Activated naive CD8-positive, alpha-beta T cell treated with anti-CD3 and anti-CD28 coated beads for 36 hours (primary cell): ENCODE results near the gene VDAC2. TPM values are rescaled to one million over a fixed set of nuclear protein-coding genes. Genes with fewer than 3 reads are reported as not detected.

Experiments
- DNase-seq: peaks from one replicate; pipeline ENCODE4 v3.0.0; 2021
- H3K27ac Mint-ChIP-seq: one replicate; pipeline ENCODE4 v1.8.0; 2022; ENCODE audit warnings: mild to moderate bottlenecking, moderate library complexity, mixed read lengths
- H3K27me3 Mint-ChIP-seq: one replicate; pipeline ENCODE4 v1.8.0; 2022; ENCODE audit warnings: mild to moderate bottlenecking, mixed read lengths
- H3K36me3 Mint-ChIP-seq: one replicate; pipeline ENCODE4 v1.8.0; 2021; ENCODE audit warnings: mild to moderate bottlenecking, mixed read lengths
- H3K4me1 Mint-ChIP-seq: one replicate; pipeline ENCODE4 v1.8.0; 2021; ENCODE audit warnings: mixed read lengths
- H3K4me3 Mint-ChIP-seq: one replicate; pipeline ENCODE4 v1.8.0; 2022; ENCODE audit warnings: mild to moderate bottlenecking, moderate library complexity, mixed read lengths
- H3K9me3 Mint-ChIP-seq: one replicate; pipeline ENCODE4 v1.8.0; 2022; ENCODE audit warnings: mixed read lengths
- total RNA-seq, 2 experiments: library from RNA; stranded (reverse); gene quantifications; one replicate each; pipeline ENCODE4 v1.2.3, GENCODE V29; 2021

VDAC2 gene
- total RNA-seq, 2 experiments from 2014 or later = 266 to 276 TPM

GRCh38 chr10:75276069-75276872, 65.7 kb downstream of the VDAC2 start:
- Mint-ChIP-seq H3K4me3 (no peak overlapping the region), H3K27ac (no peak overlapping the region), H3K36me3 (no peaks in the 10 kb centered on the region), H3K9me3 (no peaks in the 10 kb centered on the region), H3K27me3 (peaks cover 10% of the 10 kb centered on the region), H3K4me1 (no peaks in the 10 kb centered on the region)
- DNase-seq = no peak

- DNase-seq = no peak
- H3K27ac Mint-ChIP-seq = no peak overlapping the region
Observed at GRCh38 chr10:75280236-75280635, 69.6 kb downstream of the VDAC2 start.

More at GRCh38 chr10:75280236-75280635, 69.6 kb downstream of the VDAC2 start:
- no peaks in the 10 kb centered on the region for H3K36me3 Mint-ChIP-seq
- H3K27me3 Mint-ChIP-seq = peaks cover 17% of the 10 kb centered on the region
- H3K9me3 Mint-ChIP-seq = no peaks in the 10 kb centered on the region
- no peaks in the 10 kb centered on the region for H3K4me1 Mint-ChIP-seq
- no peak overlapping the region for H3K4me3 Mint-ChIP-seq

Other genes starting within 250 kb of the VDAC2 start
- gene SAMD8, start 99.1 kb upstream of the VDAC2 start, total RNA-seq = 10 to 100 TPM; 15.9 to 17.3 TPM
- gene COMTD1, start 25.2 kb downstream of the VDAC2 start, total RNA-seq = 10 to 100 TPM; 54.7 to 58.6 TPM
- under 1 TPM; 0.33 to 0.42 TPM for gene ZNF503, start 191.0 kb downstream of the VDAC2 start, total RNA-seq
- gene LRMDA, start 220.8 kb downstream of the VDAC2 start, total RNA-seq = not detected